ENCODE data around the gene RAPGEFL1.

DNA sequence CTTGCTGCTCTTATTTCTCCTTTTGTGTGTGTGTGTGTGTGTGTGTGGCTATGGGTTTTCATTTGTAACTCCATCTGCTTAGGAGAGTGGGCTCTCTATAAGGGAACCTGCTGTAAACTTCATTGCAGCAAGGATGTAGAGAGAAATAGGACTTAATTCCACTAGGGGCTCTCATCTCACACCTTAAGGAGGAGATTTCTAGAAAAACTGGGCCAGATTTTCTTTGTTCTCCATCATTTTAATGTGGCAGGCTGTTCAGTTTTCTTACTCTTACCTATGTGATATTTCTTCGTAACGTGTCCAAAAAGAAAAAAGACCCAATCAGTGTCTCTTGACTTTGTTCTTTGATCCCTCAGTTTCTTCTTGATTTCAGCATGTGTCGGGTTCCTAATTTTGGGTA is 41.5 kb upstream of the RAPGEFL1 start:
- TF ChIP-seq, protein P1, sequence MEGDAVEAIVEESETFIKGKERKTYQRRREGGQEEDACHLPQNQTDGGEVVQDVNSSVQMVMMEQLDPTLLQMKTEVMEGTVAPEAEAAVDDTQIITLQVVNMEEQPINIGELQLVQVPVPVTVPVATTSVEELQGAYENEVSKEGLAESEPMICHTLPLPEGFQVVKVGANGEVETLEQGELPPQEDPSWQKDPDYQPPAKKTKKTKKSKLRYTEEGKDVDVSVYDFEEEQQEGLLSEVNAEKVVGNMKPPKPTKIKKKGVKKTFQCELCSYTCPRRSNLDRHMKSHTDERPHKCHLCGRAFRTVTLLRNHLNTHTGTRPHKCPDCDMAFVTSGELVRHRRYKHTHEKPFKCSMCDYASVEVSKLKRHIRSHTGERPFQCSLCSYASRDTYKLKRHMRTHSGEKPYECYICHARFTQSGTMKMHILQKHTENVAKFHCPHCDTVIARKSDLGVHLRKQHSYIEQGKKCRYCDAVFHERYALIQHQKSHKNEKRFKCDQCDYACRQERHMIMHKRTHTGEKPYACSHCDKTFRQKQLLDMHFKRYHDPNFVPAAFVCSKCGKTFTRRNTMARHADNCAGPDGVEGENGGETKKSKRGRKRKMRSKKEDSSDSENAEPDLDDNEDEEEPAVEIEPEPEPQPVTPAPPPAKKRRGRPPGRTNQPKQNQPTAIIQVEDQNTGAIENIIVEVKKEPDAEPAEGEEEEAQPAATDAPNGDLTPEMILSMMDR (conservative IDR thresholded peaks at IDR 0.05 in 1 of 2, IDR thresholded peaks at IDR 0.05 in 1 of 2; ENCODE audit: low read depth in 1 of 2, low read length in 2 of 2), result no peak
- no peak for TF ChIP-seq EZH2 (IDR thresholded peaks at IDR 0.05; ENCODE audit: low read length, missing control alignments)
